HL-60 (cell line): ENCODE results near the gene NTSR2.

Experiments
- DNase-seq, 2 experiments: peaks; one replicate each; pipeline ENCODE4 v3.0.0-alpha.2; 2010 to 2020; ENCODE audit warnings: low read depth in 1 of 2, low spot score in 1 of 2
- H3K27ac ChIP-seq: fragments of 250-450 bp; sonication (Bioruptor Pico); replicated peaks from 2 replicates; pipeline ENCODE4 v1.5.1; 2020; ENCODE audit warnings: mild to moderate bottlenecking, moderate library complexity
- H3K27me3 ChIP-seq: fragments of 250-450 bp; sonication (Bioruptor Pico); 2 replicates; pipeline ENCODE4 v1.5.1; 2021; ENCODE audit warnings: mild to moderate bottlenecking, moderate library complexity; ENCODE audit not compliant: insufficient read depth, poor library complexity, severe bottlenecking
- H3K4me3 ChIP-seq: replicated peaks from 2 replicates; pipeline ENCODE4 v1.5.1; 2011; ENCODE audit warnings: mild to moderate bottlenecking, control low read depth, low read length; ENCODE audit not compliant: insufficient read depth
- GABPA ChIP-seq: IDR thresholded peaks from 2 replicates; pipeline ENCODE4 v1.6.1; 2012; ENCODE audit warnings: low read depth
- POLR2AphosphoS5 ChIP-seq: IDR thresholded peaks from 2 replicates; pipeline ENCODE4 v1.6.1; 2012; ENCODE audit warnings: low read depth
- SPI1 ChIP-seq: IDR thresholded peaks from 2 replicates; pipeline ENCODE4 v1.6.1; 2012; ENCODE audit warnings: low read depth, mild to moderate bottlenecking, borderline replicate concordance
- TF ChIP-seq, protein P1 (sequence below): IDR thresholded peaks from one replicate; pipeline ENCODE4 v1.5.1; 2011; ENCODE audit warnings: low read length, control low read depth, inconsistent platforms; ENCODE audit not compliant: insufficient read depth
- TF ChIP-seq, protein P2 (sequence below): IDR thresholded peaks from 2 replicates; pipeline ENCODE4 v1.6.1; 2012; ENCODE audit warnings: low read depth; ENCODE audit not compliant: insufficient replicate concordance

NTSR2 gene

DNA sequence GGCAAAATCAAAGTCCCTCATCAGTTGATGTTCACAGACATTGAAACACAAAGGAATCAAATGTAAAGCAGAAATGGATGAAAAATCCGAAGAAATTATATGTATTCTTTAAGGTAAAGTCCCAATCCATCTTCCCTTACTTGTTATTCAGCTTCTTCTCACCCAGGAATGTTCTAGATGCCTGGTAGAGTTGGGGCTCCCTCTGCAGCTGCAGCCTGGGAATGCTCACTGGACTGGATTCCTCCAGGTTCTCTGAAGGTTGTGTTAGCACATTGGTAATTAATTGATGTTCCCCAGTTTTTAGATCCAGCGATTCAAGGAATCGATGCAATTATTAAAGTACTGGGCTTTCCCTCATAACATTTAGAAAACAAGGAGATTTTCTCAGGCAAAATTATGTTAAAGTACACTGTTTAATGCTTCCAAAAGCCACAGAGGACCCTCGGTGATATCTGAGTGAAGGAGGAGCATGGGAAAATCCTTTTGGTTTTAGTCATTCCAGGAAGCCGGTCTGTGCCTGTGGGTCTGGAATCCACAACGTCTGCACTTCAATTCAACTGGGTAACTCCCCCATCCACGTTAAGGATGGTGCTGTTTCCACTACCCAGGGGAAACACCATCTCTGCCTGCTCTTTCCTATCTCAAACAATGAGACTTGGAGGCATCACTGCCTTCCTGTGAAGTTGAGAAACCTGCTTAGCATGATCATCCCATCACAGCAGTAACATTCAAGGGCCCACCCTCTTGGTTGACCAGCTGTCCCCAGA lies 22.0 kb downstream of the NTSR2 start:
- Histone ChIP-seq H3K27me3 (peaks cover 8% of the 10 kb centered on the region), H3K27ac (no peak overlapping the region), H3K4me3 (no peak overlapping the region)
- TF ChIP-seq, protein P1, sequence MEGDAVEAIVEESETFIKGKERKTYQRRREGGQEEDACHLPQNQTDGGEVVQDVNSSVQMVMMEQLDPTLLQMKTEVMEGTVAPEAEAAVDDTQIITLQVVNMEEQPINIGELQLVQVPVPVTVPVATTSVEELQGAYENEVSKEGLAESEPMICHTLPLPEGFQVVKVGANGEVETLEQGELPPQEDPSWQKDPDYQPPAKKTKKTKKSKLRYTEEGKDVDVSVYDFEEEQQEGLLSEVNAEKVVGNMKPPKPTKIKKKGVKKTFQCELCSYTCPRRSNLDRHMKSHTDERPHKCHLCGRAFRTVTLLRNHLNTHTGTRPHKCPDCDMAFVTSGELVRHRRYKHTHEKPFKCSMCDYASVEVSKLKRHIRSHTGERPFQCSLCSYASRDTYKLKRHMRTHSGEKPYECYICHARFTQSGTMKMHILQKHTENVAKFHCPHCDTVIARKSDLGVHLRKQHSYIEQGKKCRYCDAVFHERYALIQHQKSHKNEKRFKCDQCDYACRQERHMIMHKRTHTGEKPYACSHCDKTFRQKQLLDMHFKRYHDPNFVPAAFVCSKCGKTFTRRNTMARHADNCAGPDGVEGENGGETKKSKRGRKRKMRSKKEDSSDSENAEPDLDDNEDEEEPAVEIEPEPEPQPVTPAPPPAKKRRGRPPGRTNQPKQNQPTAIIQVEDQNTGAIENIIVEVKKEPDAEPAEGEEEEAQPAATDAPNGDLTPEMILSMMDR = no peak
- TF ChIP-seq SPI1 = no peak
- no peak for DNase-seq

DNA sequence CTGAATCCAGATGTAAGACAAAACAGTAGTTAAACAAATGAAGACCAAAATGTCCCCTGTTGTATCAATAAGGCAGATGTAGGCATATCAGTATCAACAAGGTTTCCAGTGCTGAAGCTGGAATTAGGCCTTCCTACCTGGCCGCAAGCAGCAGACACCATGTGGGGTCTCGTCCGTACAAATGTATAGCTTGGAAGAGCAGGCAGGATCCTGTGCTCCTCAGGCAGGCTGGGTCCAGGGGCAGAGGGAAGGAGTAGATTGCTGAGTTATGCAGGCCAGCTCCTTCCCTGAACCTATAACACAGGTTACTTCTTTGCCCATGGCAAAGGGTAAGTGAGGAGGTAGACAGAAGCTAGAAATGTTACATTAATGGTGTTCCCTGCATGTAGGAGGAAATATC lies 23.5 kb downstream of the NTSR2 start:
- peaks cover 5% of the 10 kb centered on the region for H3K27me3 ChIP-seq
- no peak overlapping the region for H3K27ac ChIP-seq
- DNase-seq = no peak
- no peak overlapping the region for H3K4me3 ChIP-seq
- TF ChIP-seq POLR2AphosphoS5 (no peak), SPI1 (no peak), GABPA (no peak)
- TF ChIP-seq, protein P1 = no peak
- TF ChIP-seq, protein P2, sequence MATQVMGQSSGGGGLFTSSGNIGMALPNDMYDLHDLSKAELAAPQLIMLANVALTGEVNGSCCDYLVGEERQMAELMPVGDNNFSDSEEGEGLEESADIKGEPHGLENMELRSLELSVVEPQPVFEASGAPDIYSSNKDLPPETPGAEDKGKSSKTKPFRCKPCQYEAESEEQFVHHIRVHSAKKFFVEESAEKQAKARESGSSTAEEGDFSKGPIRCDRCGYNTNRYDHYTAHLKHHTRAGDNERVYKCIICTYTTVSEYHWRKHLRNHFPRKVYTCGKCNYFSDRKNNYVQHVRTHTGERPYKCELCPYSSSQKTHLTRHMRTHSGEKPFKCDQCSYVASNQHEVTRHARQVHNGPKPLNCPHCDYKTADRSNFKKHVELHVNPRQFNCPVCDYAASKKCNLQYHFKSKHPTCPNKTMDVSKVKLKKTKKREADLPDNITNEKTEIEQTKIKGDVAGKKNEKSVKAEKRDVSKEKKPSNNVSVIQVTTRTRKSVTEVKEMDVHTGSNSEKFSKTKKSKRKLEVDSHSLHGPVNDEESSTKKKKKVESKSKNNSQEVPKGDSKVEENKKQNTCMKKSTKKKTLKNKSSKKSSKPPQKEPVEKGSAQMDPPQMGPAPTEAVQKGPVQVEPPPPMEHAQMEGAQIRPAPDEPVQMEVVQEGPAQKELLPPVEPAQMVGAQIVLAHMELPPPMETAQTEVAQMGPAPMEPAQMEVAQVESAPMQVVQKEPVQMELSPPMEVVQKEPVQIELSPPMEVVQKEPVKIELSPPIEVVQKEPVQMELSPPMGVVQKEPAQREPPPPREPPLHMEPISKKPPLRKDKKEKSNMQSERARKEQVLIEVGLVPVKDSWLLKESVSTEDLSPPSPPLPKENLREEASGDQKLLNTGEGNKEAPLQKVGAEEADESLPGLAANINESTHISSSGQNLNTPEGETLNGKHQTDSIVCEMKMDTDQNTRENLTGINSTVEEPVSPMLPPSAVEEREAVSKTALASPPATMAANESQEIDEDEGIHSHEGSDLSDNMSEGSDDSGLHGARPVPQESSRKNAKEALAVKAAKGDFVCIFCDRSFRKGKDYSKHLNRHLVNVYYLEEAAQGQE = no peak

GRCh38 chr2:11644293-11644692 lies 25.7 kb downstream of the NTSR2 start:
- H3K27me3 ChIP-seq = peaks cover 5% of the 10 kb centered on the region
- DNase-seq = no peak
- no peak overlapping the region for H3K4me3 ChIP-seq
- TF ChIP-seq POLR2AphosphoS5 = no peak
- H3K27ac ChIP-seq = no peak overlapping the region

DNA sequence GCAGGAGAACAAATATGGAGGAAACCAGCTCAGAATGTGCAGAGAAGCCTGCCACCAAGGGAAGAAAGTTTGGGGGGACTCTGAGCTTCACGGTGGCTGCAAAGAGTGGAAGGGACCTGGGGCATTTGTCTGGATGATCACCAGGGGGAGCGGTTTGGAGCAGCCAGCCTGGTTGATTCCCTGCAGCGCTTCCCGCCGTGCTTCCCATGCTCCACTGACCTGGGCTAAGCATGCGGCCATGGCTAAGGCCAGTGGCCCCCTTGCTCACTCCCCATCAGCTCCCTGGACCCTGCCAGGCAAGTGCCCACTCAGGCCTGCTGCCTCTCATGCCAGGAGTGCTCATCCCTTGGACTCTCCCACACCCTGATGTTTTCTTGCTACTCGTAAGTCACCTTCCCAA lies 27.0 kb downstream of the NTSR2 start:
- no peak for DNase-seq
- no peak overlapping the region for H3K4me3 ChIP-seq
- TF ChIP-seq POLR2AphosphoS5 (no peak), GABPA (no peak), SPI1 (no peak)
- TF ChIP-seq, protein P1 = no peak
- TF ChIP-seq, protein P2 = no peak
- peaks cover 5% of the 10 kb centered on the region for H3K27me3 ChIP-seq
- H3K27ac ChIP-seq = no peak overlapping the region
